Measurements from ENCODE around the gene TOM1L2.
"Not testable (repeated sequence)": the region's sequence is repeated elsewhere in the genome, so short reads cannot be mapped to it uniquely, and the experiment has no call there.

Gene TOM1L2

GRCh38 chr17:17998934-17999333, 26.7 kb upstream of the TOM1L2 start:
- no peaks in the 10 kb centered on the region for H3K27me3 ChIP-seq (ENCODE audit: insufficient read depth, poor library complexity, severe bottlenecking)
- H3K4me3 ChIP-seq (replicated peaks; ENCODE audit: insufficient read depth, low read length), result no peak overlapping the region
- no peak for DNase-seq (ENCODE audit: low read depth in 1 of 2, low spot score in 1 of 2)
- H3K27ac ChIP-seq (replicated peaks), result no peak overlapping the region
- TF ChIP-seq POLR2AphosphoS5 (IDR thresholded peaks at IDR 0.05; ENCODE audit: low read depth) (no peak), CTCF (IDR thresholded peaks at IDR 0.05; ENCODE audit: insufficient read depth, low read length) (no peak), GABPA (IDR thresholded peaks at IDR 0.05; ENCODE audit: low read depth) (no peak), SPI1 (IDR thresholded peaks at IDR 0.05; ENCODE audit: borderline replicate concordance, low read depth) (no peak), REST (IDR thresholded peaks at IDR 0.05; ENCODE audit: insufficient replicate concordance, low read depth) (no peak)

- DNase-seq (ENCODE audit: low read depth in 1 of 2, low spot score in 1 of 2); H3K4me3 ChIP-seq (replicated peaks; ENCODE audit: insufficient read depth, low read length); H3K27me3 ChIP-seq (ENCODE audit: insufficient read depth, poor library complexity, severe bottlenecking); H3K27ac ChIP-seq (replicated peaks): not testable (repeated sequence)
These were observed 23.7 kb upstream of the TOM1L2 start for GRCh38 chr17:17995887-17996286.

GRCh38 chr17:17994271-17995069, 22.3 kb upstream of the TOM1L2 start:
- TF ChIP-seq GABPA (IDR thresholded peaks at IDR 0.05; ENCODE audit: low read depth) (no peak), CTCF (IDR thresholded peaks at IDR 0.05; ENCODE audit: insufficient read depth, low read length) (no peak)
- peak in 1 of 2 experiments; percentile 6 for DNase-seq (ENCODE audit: low read depth in 1 of 2, low spot score in 1 of 2)
- Histone ChIP-seq H3K4me3 (replicated peaks; ENCODE audit: insufficient read depth, low read length) (no peak overlapping the region), H3K27me3 (ENCODE audit: insufficient read depth, poor library complexity, severe bottlenecking) (no peaks in the 10 kb centered on the region), H3K27ac (replicated peaks) (no peak overlapping the region)

GRCh38 chr17:17993852-17994251, 21.7 kb upstream of the TOM1L2 start:
- TF ChIP-seq SPI1 (IDR thresholded peaks at IDR 0.05; ENCODE audit: borderline replicate concordance, low read depth), result no peak
- TF ChIP-seq POLR2AphosphoS5 (IDR thresholded peaks at IDR 0.05; ENCODE audit: low read depth), result no peak
- Histone ChIP-seq H3K27ac (replicated peaks) (no peak overlapping the region), H3K27me3 (ENCODE audit: insufficient read depth, poor library complexity, severe bottlenecking) (no peaks in the 10 kb centered on the region), H3K4me3 (replicated peaks; ENCODE audit: insufficient read depth, low read length) (no peak overlapping the region)
- no peak for DNase-seq (ENCODE audit: low read depth in 1 of 2, low spot score in 1 of 2)

- no peak overlapping the region for H3K4me3 ChIP-seq (replicated peaks; ENCODE audit: insufficient read depth, low read length)
- TF ChIP-seq REST (IDR thresholded peaks at IDR 0.05; ENCODE audit: insufficient replicate concordance, low read depth) (no peak), CTCF (IDR thresholded peaks at IDR 0.05; ENCODE audit: insufficient read depth, low read length) (no peak), POLR2AphosphoS5 (IDR thresholded peaks at IDR 0.05; ENCODE audit: low read depth) (no peak), SPI1 (IDR thresholded peaks at IDR 0.05; ENCODE audit: borderline replicate concordance, low read depth) (no peak), GABPA (IDR thresholded peaks at IDR 0.05; ENCODE audit: low read depth) (no peak)
- no peak overlapping the region for H3K27ac ChIP-seq (replicated peaks)
- no peak for DNase-seq (ENCODE audit: low read depth in 1 of 2, low spot score in 1 of 2)
- no peaks in the 10 kb centered on the region for H3K27me3 ChIP-seq (ENCODE audit: insufficient read depth, poor library complexity, severe bottlenecking)
These were observed 21.2 kb upstream of the TOM1L2 start for GRCh38 chr17:17993366-17993765.
